Sciatic nerve (tissue), 2 donors: ENCODE results near the gene NUP205. TPM values are rescaled to one million over a fixed set of nuclear protein-coding genes. Genes with fewer than 3 reads are reported as not detected.
A peak's percentile ranks its signal among the peaks of the same experiment; 100 is the strongest.
"Not testable (repeated sequence)": the region's sequence is repeated elsewhere in the genome, so short reads cannot be mapped to it uniquely, and the experiment has no call there.

Experiments
- ATAC-seq: fragments of 200-7000 bp; cut with Tn5 transposase; one replicate; pipeline ENCODE4 v1.9.1; 2020; ENCODE audit warnings: mild to moderate bottlenecking, moderate library complexity
- DNase-seq: peaks from one replicate; pipeline ENCODE4 v3.0.0-alpha.2; 2020; ENCODE audit warnings: low spot score
- intact Hi-C: fragments of 100-400 bp; cut with DNase I; formaldehyde crosslinking; loops from one replicate; pipeline ENCODE4 v1.14.2; 2022
- total RNA-seq: library from RNA; stranded (reverse); fragmentation: NEBNext Ultra II Directional; extraction: Animal tissue kit (Norgen Biotek cat#: 25700); gene quantifications from one replicate; pipeline ENCODE4 v1.2.1, GENCODE V29; 2021
- donor health status: DM: no; HTN: no; CAD: no.
- donor health status: DM: no; HTN: no; CAD: no.

Gene NUP205
- total RNA-seq, 1 donor from 2014 or later, result 46.8 TPM

DNA sequence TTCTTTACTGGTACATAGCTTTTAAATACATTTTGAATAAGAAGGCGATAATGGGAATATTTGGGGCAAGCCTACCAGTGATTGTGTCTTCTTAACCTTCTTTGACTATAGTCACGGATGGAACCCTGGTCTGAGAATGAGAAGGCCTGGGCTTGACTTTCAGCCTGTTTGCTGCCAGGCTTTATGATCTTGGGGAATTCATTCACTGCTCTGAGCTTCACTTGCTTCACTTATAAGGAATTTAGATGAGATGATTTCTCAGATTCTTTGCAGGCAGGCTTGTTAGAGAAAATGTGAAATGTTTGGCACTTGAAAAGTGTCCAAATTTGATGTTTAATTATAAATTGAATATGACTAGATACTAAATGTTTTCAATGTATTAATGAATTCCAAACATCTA lies 42.5 kb downstream of the NUP205 start:
- no peak for DNase-seq

DNA sequence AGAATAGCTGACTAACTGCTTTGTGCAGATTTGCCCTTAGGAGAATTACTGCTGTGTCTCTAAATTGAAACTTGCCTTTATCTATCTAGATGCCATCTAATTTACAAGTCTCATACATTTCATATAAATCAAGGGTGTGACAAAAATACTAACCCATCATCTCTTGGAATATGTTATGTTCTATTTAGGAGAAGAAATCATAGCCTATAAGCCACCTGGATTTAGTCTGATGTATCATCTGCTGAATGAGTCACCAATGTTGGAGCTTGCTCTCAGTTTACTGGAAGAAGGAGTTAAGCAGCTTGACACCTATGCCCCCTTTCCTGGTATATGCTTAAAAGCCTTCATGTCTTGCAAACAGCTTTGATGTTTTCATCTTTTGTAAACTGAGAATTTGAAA lies 43.5 kb downstream of the NUP205 start:
- ATAC-seq (no peak), DNase-seq (no peak)
- intact Hi-C loops, result no loop called here

More for the DNA sequence above, 42.5 kb downstream of the NUP205 start:
- no peak for ATAC-seq
- intact Hi-C loops, result no loop called here

DNA sequence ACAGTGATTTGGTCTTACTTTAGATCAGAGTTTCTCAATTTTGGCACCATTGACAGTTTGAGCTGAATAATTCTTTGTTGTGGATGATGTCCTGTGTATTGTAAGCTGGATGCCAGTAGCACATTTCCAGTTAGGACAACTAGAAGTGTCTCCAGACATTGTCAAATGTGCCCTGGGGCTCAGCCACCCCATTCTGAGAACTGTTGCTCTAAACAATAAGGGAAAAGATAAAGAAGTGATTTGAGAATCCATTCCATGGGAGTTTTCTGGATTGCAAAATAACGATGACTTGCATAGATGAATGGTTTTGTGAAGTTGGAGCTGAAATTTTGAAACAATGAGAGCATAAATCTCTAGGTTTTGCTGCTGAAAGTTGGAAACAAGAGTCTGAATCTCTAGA lies 44.6 kb downstream of the NUP205 start:
- DNase-seq (no peak), ATAC-seq (no peak)
- intact Hi-C loops, result no loop called here

DNA sequence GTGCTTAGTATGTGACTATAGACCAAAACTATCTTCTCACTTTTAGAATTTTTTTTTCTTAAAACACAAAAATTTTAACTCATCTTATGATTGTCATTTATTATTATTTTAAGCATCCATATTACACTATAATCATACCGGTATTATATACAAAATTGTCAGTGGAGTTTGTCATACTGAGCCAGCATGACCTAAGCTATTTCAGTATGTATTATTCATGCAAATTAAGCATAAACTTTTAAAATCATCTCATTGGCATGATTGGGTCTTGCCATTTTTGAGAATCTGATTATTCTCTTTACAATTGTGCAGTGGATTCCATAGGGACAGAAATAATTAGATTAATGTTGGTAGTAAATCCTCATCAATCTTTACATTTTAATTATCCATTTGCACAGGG lies 58.4 kb downstream of the NUP205 start:
- intact Hi-C loops, result no loop called here
- no peak for DNase-seq
- no peak for ATAC-seq

GRCh38 chr7:135617781-135618180 lies 60.1 kb downstream of the NUP205 start:
- DNase-seq (no peak), ATAC-seq (no peak)
- intact Hi-C loops, result no loop called here

GRCh38 chr7:135618510-135618909 lies 60.8 kb downstream of the NUP205 start:
- DNase-seq (no peak), ATAC-seq (no peak)
- intact Hi-C loops, result no loop called here

DNA sequence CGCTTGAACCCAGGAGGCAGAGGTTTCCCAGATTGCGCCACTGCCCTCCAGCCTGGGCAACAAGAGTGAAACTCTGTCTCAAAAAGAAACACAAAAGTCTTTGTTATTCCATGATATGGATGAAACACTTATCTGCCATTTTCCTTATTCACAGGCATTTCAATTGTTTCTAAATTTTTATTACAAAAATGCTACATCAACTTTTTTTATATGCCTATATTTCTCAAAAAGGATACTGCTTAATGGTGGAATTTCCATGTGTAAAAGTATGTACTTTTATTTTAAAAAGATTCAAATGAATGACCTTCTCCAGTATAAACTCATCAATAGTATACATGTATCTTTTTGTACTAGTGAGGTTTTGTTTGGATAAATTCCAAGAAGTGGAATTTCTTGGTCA lies 62.7 kb downstream of the NUP205 start:
- intact Hi-C loops, result no loop called here

GRCh38 chr7:135620980-135621850 lies 63.5 kb downstream of the NUP205 start:
- DNase-seq, result no peak
- intact Hi-C loops, result no loop called here
- ATAC-seq, result peak; percentile 85

More for the DNA sequence above, 62.7 kb downstream of the NUP205 start:
- DNase-seq (no peak), ATAC-seq (no peak)

- ATAC-seq, result no peak
- intact Hi-C loops, result loop anchor here (5.0 to 10.0 kb wide), 2 partner anchors 370 to 1177 kb away; partner anchors contain the start of gene AKR1B1
- DNase-seq, result no peak
Observed at GRCh38 chr7:135634191-135634878, 76.6 kb downstream of the NUP205 start.

DNA sequence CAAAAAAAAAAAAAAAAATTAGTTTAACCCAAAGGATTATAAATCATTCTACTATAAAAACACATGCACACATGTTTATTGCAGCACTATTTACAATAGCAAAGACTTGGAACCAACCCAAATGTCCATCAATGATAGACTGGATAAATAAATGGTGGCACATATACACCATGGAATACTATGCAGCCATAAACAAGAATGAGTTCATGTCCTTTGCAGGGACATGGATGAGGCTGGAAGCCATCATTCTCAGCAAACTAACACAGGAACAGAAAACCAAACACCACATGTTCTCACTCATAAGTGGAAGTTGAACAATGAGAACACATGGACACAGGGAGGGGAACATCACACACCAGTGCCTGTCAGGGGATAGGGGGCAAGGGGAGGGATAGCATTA lies 82.0 kb downstream of the NUP205 start:
- intact Hi-C loops, result loop anchor here (10.0 kb wide), 1 partner anchor 375 kb away; no protein-coding TSS in a partner anchor
- ATAC-seq, DNase-seq: not testable (repeated sequence)

- ATAC-seq (no peak), DNase-seq (no peak)
- intact Hi-C loops, result no loop called here
Observed at GRCh38 chr7:135644154-135644553, 86.4 kb downstream of the NUP205 start.

GRCh38 chr7:135644729-135645128 lies 87.0 kb downstream of the NUP205 start:
- intact Hi-C loops, result no loop called here
- no peak for DNase-seq
- ATAC-seq, result no peak

DNA sequence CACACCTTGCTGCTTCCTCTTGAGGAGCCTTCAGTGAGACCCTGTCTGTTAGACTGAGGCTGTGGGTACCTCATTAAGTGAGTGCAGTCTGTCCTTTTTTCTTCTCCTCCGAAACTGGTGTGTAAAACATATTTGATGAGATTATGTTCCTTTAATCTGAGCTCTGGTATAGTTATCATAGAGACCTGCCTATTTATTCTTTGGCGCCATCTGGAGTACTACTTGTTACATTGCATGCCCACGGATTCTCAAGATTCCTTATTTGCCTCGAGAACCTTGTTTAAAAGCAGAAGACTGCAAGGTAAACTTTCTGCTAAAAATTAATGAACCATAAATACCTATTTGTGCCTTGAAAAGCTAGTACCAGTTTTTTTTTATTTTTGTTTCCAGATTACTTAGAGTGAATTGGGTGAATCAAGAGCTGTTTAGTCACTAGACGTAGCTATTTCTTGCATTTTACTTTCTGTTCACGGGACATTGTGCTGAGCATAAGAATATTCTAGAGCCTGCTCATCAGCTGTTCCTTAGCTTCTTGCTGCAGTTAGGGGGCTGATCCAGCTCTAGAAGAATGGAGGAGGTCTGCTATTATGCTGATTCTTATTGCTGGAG lies 87.7 kb downstream of the NUP205 start:
- ATAC-seq, result peak; percentile 76
- no peak for DNase-seq
- intact Hi-C loops, result no loop called here

DNA sequence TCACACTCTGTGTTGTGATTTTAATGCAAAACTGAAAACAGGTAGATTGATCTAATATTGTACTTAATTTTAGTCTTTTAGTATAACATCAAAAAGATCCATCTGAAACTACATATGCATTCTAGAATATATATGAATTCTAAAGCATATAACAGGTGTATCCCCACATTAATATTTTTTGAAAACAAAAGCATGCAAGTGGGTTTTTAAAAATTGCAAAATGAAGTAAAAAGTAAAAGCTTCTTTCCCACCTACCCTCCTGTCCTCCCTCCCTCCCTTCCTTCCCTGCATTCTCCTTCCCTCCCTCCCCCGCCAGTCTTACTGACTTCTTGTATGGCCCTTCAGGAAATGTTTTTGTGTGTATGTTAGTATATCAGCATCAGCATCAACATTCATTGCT lies 90.0 kb downstream of the NUP205 start:
- DNase-seq, result no peak
- ATAC-seq, result no peak
- intact Hi-C loops, result no loop called here

GRCh38 chr7:135648235-135648634 lies 90.5 kb downstream of the NUP205 start:
- DNase-seq (no peak), ATAC-seq (no peak)
- intact Hi-C loops, result no loop called here

DNA sequence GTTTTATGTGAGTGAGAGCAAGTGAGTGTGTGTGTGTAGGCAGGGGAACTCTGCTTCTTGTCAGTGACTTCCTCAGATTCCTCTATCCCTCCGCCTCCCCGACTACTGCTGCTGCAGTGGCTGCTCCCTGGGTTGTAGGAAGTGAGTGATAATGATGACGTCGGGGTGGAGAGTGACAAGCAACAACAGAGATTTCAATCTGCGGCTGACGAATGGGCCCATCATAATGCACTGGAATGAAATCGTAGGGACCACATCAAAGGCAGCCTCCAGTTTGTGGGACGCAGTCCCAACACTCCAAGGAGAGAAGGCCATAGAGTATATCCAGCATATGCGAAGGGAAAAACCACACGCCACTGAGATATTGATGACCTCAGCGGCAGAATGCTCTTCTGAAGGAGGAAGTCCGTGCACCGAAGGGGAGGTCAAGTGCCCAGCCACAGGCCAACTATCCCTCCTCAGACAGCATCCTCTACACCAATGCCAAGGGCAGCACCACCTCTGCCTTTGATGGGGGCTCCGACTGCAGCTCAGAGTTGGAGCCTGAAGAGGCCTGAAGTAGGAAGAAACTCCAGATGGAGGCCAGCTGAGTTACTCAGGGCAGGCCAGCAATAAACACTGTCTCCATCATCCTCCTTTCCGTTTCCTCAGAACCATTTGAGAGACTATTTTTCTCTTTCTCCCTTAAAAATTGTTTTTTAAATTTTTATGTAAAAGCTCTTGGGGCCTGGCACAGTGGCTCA lies 93.3 kb downstream of the NUP205 start:
- intact Hi-C loops, result no loop called here
- no peak for DNase-seq
- peak; percentile 67 for ATAC-seq

DNA sequence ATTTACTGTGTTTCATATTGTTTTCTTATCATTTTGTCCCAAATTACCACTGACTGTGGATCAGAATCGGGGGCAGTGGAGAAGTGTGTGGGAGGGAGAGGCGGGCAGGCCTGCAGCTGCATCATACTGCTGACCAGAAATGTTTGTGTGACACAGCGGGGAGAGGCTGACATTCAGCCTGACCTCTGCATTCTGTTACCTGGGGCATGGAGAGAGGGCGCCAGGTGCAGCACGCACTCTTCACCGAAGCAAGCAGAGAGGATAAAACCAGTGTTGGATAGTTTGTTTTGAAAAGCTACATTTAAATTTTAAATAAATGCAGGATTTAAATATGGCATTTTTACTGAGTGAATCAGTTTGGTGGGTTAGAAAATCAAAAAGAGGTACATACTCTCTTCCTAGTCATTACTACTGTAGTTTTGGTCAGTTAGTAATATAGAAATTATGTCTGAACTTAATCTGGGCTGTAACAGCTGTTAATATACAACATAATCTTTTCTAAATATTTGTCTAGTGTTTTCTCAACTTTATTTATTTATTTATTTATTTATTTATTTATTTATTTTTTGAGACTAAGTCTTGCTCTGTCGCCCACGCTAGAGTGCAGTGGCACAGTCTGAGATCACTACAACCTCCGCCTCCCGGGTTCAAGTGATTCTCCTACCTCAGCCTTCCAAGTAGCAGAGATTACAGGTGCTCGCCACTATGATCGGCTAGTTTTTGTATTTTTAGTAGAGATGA lies 95.8 kb downstream of the NUP205 start:
- DNase-seq, result no peak
- intact Hi-C loops, result no loop called here
- no peak for ATAC-seq

GRCh38 chr7:135658564-135658963 lies 100.8 kb downstream of the NUP205 start:
- ATAC-seq (no peak), DNase-seq (no peak)
- intact Hi-C loops, result no loop called here
